Nucleus accumbens (tissue), 56 donors: ENCODE results near the gene RYR2.

Experiments used
- DNase-seq, 56 donors: peaks; one replicate each; lab custom pipeline; 2025; lab: John Stamatoyannopoulos, UW

RYR2 gene

DNA sequence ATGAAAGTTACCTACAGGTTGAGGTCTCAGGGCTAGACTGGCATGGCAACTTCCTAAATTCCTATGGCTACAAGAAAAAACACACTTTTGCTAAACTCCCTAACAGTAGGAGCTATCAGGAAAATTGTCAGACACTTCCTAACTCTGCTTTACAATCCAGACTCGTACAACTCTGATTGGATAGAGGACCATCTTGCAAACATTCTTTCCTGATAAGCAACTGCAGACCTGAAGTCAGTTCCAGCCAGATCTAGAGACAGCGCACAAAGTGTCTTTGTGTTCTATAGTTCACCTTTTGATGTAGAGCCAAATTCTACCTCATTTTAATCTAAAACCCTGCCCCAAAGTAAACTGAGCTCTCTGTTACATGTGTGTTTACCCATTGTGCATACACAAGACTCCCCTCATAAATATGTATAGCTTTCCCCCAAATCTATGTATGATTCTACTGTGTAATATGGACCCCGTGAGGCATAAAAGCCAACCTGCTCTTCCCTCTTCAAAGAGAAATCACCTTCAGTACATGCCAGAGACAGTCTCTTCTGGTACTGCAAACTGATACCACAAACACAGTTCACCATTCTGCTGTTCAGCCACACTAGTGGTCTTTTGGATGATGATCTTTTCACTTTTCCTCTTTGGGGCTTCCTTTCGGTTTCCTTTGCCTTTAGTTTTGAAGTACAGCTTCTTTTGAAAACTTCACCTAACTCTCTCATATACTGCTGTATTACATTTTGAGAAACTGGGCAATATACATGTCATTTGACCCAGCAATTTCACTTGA, 827.0 kb downstream of the RYR2 start:
- no peak for DNase-seq

DNA sequence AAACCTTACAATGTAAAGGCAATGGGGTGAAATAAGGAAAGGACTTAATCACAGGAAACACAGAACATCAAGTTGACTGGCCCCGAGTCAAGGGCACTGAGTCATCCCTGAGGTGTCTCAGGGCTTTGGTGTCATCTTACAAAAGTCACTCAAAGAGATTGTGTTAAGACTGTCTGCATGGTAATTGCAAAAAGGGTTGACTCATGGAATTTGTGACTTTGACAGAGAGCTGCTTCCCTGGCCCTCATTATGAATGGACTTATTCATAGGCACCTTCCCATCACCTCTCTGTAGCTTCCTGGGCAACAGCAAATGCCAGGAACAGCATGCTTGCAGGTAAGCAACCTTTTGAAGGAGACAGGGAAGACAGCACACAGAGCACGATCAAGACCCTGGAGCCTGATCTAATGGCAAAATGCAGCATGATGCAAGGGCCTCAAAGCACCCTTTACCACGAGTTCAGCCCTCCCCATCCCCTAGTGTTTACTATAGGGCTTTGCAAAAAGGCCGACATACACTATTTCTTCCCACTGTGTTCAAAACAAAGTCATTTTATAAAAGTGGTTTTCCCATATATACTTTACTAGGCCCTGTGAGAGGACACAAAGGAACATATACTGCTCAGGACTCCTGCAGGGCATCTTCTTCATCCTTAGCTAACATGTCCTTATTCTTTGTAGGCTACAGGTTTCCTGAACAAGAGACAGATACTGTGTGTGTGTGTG, 831.7 kb downstream of the RYR2 start:
- no peak for DNase-seq

DNA sequence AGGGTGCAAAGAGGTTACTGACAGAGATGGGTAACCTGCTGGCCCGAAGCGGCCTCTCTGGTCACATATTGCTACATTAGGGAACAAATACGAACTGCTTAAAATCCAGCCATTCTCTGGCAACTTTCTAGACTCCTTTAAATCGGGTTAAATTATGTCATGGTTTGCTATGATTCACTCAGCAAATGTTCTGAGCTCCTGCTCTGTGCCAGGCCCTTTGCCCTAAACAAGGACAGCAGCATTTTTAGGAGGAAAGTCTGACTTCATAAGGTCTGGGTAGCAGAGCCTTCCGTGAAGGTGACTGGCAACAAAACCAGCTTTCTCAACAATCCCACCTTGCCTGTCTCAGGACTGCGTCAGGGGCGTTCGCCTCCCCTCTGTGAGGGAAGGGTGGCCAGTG, 833.3 kb downstream of the RYR2 start:
- no peak for DNase-seq

DNA sequence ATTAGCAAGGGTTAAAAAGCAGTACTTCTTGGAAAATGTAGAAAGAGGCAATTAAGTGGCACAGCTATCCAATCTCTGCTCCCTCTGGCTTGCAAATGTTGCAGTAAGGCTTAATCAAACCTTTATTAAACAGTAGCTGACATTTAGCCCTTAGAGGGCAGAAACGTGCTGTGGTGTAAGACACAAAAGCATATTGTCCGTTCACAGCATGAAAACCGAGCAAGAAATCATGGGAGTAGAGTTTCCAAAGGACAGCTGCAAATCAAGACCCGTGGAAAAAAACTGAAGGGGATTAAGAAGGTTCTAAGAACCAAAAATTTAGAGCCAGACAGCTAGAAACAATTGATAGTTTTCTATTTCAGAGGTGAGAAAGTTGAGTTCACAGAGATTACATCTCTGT, 835.6 kb downstream of the RYR2 start:
- DNase-seq, result no peak

DNA sequence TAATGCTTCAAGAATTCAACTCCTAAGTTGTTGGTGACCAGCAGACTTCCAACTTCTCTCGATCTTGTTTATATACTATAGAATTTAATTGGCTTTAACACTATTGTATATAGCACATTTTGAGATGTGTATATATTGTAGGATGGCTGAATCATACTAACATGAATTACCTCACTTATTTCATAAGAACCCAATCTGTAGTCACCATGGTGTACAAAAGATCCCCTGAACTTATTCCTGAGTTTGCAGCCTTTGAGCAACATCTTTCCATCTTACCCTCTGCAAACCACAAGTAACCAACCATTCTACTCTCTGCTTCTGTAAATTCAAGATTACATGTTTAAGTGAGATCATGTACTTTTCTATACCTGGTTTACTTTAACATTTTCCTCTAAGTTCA, 836.4 kb downstream of the RYR2 start:
- DNase-seq, result no peak

DNA sequence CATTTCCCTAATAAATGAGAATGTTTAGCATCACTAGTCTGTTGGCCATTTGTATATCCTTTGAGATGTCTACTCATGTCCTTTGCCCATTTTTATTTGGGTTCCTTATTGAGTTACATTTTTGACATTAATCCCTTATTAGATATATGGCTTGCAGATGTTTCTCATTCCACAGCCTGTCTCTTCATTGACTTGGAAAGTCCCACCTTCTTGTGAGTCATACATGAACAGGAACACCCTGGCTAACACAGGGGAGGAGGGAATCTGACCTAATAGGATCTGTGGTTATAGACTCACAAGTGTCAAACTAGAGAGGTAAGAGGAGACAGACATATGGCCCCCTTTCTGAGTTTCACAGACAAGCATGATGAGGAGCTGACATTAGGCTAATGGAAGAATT, 837.2 kb downstream of the RYR2 start:
- no peak for DNase-seq
